ENCODE measurements around the gene PARL. TPM values are rescaled to one million over a fixed set of nuclear protein-coding genes. Genes with fewer than 3 reads are reported as not detected.

The PARL gene
- 36.6 TPM for total RNA-seq

- Histone ChIP-seq H3K36me3 (no peaks in the 10 kb centered on the region), H3K4me1 (peaks cover 26% of the 10 kb centered on the region), H3K27ac (peak within 1 kb of the TSS; percentile 68), H3K9me3 (no peaks in the 10 kb centered on the region), H3K4me3 (peak within 1 kb of the TSS; percentile 88 to 90), H3K27me3 (no peaks in the 10 kb centered on the region)
- peak in 1 of 2 donors; percentile 92 for DNase-seq (ENCODE audit: extremely low spot score in 2 of 2)
- intact Hi-C loops (cut with DNase I), result no loop called here
- TF ChIP-seq POLR2AphosphoS5 (IDR thresholded peaks at IDR 0.05; ENCODE audit: insufficient read depth in 1 of 2, low read depth in 1 of 2) (peak; percentile 80 to 86), CTCF (IDR thresholded peaks at IDR 0.05) (peak; percentile 85 to 97 (median 88)), POLR2A (IDR thresholded peaks at IDR 0.05) (peak in 1 of 2 donors; percentile 28)
These were observed at the start of gene PARL for GRCh38 chr3:183884427-183885296. Gene PARL (minus strand): TSS chr3:183884880. CDS start chr3:183884846, 34 bp downstream.

GRCh38 chr3:183933160-183933559 is 48.5 kb upstream of the PARL start:
- Histone ChIP-seq H3K27ac (no peak overlapping the region), H3K9me3 (no peaks in the 10 kb centered on the region), H3K36me3 (peaks cover 0 to 46% of the 10 kb centered on the region in 2 donors), H3K27me3 (no peaks in the 10 kb centered on the region), H3K4me1 (no peaks in the 10 kb centered on the region), H3K4me3 (no peak overlapping the region)
- no peak for DNase-seq (ENCODE audit: extremely low spot score in 2 of 2)
- no peak for TF ChIP-seq CTCF (IDR thresholded peaks at IDR 0.05)
- TF ChIP-seq POLR2AphosphoS5 (IDR thresholded peaks at IDR 0.05; ENCODE audit: insufficient read depth in 1 of 2, low read depth in 1 of 2), result no peak
- TF ChIP-seq POLR2A (IDR thresholded peaks at IDR 0.05), result no peak
- intact Hi-C loops (cut with DNase I), result no loop called here

- no peak for DNase-seq (ENCODE audit: extremely low spot score in 2 of 2)
- H3K4me1 ChIP-seq, result no peaks in the 10 kb centered on the region
- H3K4me3 ChIP-seq, result no peak overlapping the region
- TF ChIP-seq POLR2A (IDR thresholded peaks at IDR 0.05) (no peak), CTCF (IDR thresholded peaks at IDR 0.05) (no peak), POLR2AphosphoS5 (IDR thresholded peaks at IDR 0.05; ENCODE audit: insufficient read depth in 1 of 2, low read depth in 1 of 2) (no peak)
- no peak overlapping the region for H3K27ac ChIP-seq
- H3K36me3 ChIP-seq, result peaks cover 0 to 46% of the 10 kb centered on the region in 2 donors
- intact Hi-C loops (cut with DNase I), result no loop called here
- no peaks in the 10 kb centered on the region for H3K27me3 ChIP-seq
- no peaks in the 10 kb centered on the region for H3K9me3 ChIP-seq
These were observed 47.2 kb upstream of the PARL start for GRCh38 chr3:183931881-183932280.

- H3K27ac ChIP-seq, result no peak overlapping the region
- no peak overlapping the region for H3K4me3 ChIP-seq
These were observed 45.4 kb upstream of the PARL start for GRCh38 chr3:183930086-183930485.

More at GRCh38 chr3:183930086-183930485, 45.4 kb upstream of the PARL start:
- no peak for DNase-seq (ENCODE audit: extremely low spot score in 2 of 2)
- TF ChIP-seq CTCF (IDR thresholded peaks at IDR 0.05), result no peak
- no peak for TF ChIP-seq POLR2AphosphoS5 (IDR thresholded peaks at IDR 0.05; ENCODE audit: insufficient read depth in 1 of 2, low read depth in 1 of 2)
- TF ChIP-seq POLR2A (IDR thresholded peaks at IDR 0.05), result no peak
- intact Hi-C loops (cut with DNase I), result no loop called here
- Histone ChIP-seq H3K4me1 (no peaks in the 10 kb centered on the region), H3K9me3 (no peaks in the 10 kb centered on the region), H3K36me3 (peaks cover 0 to 47% of the 10 kb centered on the region in 2 donors), H3K27me3 (no peaks in the 10 kb centered on the region)
